T-cell (primary cell): ENCODE results near the gene IQSEC3. TPM values are rescaled to one million over a fixed set of nuclear protein-coding genes. Genes with fewer than 3 reads are reported as not detected.

Experiments used
- ATAC-seq, 4 experiments: fragments of 200-7000 bp in 3 of 4; fragments of 150-1000 bp in 1 of 4; cut with Tn5 transposase; replicated peaks in 1 of 4; 1 replicate in 3 of 4; 2 replicates in 1 of 4; pipeline ENCODE4 v1.10.0; 2021; ENCODE audit warnings: moderate library complexity in 3 of 4, mild to moderate bottlenecking in 2 of 4, moderate number of reproducible peaks in 1 of 4
- CTCF ChIA-PET, 2 donors: fragments of 300-600 bp; sonication (Branson Sonifier 250); formaldehyde crosslinking; loops; one replicate each; lab custom pipeline; 2022; ENCODE audit warnings: antibody characterized with exemption in 2 of 2; lab: Charles Lee
- POLR2A ChIA-PET, 2 donors: fragments of 300-600 bp; sonication (Branson Sonifier 250); formaldehyde crosslinking; loops; one replicate each; lab custom pipeline; 2022; ENCODE audit warnings: antibody characterized with exemption in 2 of 2; lab: Charles Lee
- DNase-seq, 35 experiments: peaks; one replicate each; pipeline versions ENCODE4 v3.0.0 to v3.0.0-alpha.2; 2013 to 2023
- H3K27ac ChIP-seq: one replicate; pipeline ENCODE4 v1.5.1; 2013; ENCODE audit warnings: low read length
- H3K27me3 ChIP-seq, 2 experiments: replicated peaks in 1 of 2; 1 replicate in 1 of 2; 2 replicates in 1 of 2; pipeline versions ENCODE4 v1.6.1 to v1.7.0; 2013; ENCODE audit warnings: low read length in 1 of 2, mixed read lengths in 1 of 2; ENCODE audit not compliant: control insufficient read depth in 2 of 2, insufficient read depth in 2 of 2; ENCODE audit errors: extremely low read depth in 1 of 2
- H3K36me3 ChIP-seq, 2 donors: 1 replicate in 1 of 2; 2 replicates in 1 of 2; pipeline versions ENCODE4 v1.6.1 to v1.7.0; 2013; ENCODE audit warnings: low read length in 1 of 2; ENCODE audit not compliant: control insufficient read depth in 2 of 2, insufficient read depth in 1 of 2; ENCODE audit errors: extremely low read depth in 1 of 2
- H3K4me1 ChIP-seq, 2 experiments: 1 replicate in 1 of 2; 2 replicates in 1 of 2; pipeline versions ENCODE4 v1.6.1 to v1.7.0; 2013; ENCODE audit warnings: low read length in 2 of 2, mixed read lengths in 1 of 2; ENCODE audit not compliant: insufficient read depth in 2 of 2, control insufficient read depth in 1 of 2; ENCODE audit errors: extremely low read depth in 1 of 2
- H3K4me3 ChIP-seq, 2 donors: 1 replicate in 1 of 2; 2 replicates in 1 of 2; pipeline versions ENCODE4 v1.5.1 to v1.7.0; 2013; ENCODE audit warnings: mild to moderate bottlenecking in 2 of 2, low read length in 1 of 2, moderate library complexity in 1 of 2; ENCODE audit not compliant: control insufficient read depth in 1 of 2; ENCODE audit errors: extremely low read depth in 1 of 2
- H3K9me3 ChIP-seq: 2 replicates; pipeline ENCODE4 v1.7.0; 2013
- H3K27ac Mint-ChIP-seq, 2 donors: one replicate each; pipeline ENCODE4 v1.8.0; 2020 to 2021; ENCODE audit warnings: mild to moderate bottlenecking in 2 of 2, mixed read lengths in 2 of 2
- H3K27me3 Mint-ChIP-seq, 2 donors: one replicate each; pipeline ENCODE4 v1.8.0; 2021 to 2022; ENCODE audit warnings: mixed read lengths in 2 of 2
- H3K36me3 Mint-ChIP-seq: one replicate; pipeline ENCODE4 v1.8.0; 2021; ENCODE audit warnings: mixed read lengths
- H3K4me1 Mint-ChIP-seq, 3 donors: one replicate each; pipeline ENCODE4 v1.8.0; 2020 to 2022; ENCODE audit warnings: mixed read lengths in 3 of 3, mild to moderate bottlenecking in 1 of 3
- H3K4me3 Mint-ChIP-seq, 3 donors: one replicate each; pipeline ENCODE4 v1.8.0; 2020 to 2022; ENCODE audit warnings: mild to moderate bottlenecking in 3 of 3, mixed read lengths in 3 of 3, moderate library complexity in 3 of 3
- H3K9me3 Mint-ChIP-seq, 3 donors: one replicate each; pipeline ENCODE4 v1.8.0; 2020 to 2022; ENCODE audit warnings: mixed read lengths in 3 of 3
- WGBS: methylation state at CpG from one replicate; pipeline ENCODE4 v1.1.5; 2013; ENCODE audit warnings: missing lambda C conversion rate; ENCODE audit not compliant: insufficient coverage; 5-methylcytosine and 5-hydroxymethylcytosine counted together
- total RNA-seq, 35 experiments: library from RNA in 6 of 35; stranded (reverse) in 6 of 35; fragments of 120-200 nt in 1 of 35; gene quantifications; one replicate each; pipeline versions ENCODE4 v1.2.1 to v1.2.4 and lab custom pipeline; 2013 to 2026

IQSEC3 gene
- total RNA-seq, 5 donors from 2014 or later (not counting 1 experiment from before 2014, with no cell fraction given), result 0.30 to 7.3 (median 2.9) TPM

DNA sequence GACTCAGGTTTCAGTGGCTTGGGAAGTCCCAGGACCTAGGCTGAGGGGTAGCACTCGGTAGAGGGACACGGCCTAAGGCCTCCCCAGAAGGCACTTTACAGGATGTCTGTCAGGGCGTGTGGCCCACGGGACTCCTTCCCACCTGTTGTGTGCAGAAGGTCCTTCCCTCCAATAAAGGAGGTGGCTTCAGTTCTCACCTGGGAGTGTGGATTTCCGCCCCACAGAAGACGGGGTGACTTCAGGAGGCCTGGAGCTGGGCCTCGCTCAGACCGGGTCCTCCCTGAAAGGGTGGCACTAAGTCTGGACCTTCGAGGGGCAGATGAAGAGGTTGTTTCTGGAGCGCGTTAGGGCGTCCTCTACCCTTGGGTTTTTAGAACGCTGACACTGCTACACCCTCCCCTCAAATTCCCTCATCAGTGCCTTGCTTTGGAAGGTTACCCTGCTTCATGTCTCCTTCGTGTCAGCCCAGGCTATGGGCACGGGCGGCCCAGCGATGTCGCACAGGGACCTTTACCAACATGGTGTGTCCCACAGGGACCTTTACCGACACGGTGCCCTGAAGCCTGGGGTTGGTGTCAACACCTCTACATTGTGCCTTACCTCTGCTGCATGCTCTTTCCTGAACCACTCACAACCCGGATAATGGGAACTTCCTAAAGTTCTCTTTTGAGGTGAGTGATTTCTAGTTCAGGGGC lies 140.3 kb downstream of the IQSEC3 start:
- CTCF ChIA-PET, result no interaction called here
- peaks cover 0 to 4% (median 0%) of the 10 kb centered on the region in 3 donors for H3K9me3 Mint-ChIP-seq

DNA sequence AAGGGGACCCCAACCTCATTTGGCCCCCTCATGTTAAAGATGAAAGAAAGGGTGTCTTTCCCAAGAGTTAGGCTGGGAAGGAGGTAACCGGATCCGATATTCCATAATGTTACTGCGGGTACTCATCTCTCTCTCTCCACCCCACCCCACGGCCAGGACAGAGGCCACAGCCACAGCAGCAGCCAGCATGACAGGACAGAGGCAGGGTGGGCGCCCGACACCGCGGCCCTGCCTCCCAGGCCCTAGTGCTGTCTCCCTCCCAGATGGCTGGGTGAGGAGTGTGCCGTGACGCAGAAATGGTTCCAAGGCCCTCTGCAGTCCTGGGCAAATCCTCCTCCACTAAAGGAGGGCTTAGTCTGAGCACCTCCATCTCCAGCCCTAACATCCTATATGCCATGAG lies 141.2 kb downstream of the IQSEC3 start:
- DNase-seq, result no peak
- Mint-ChIP-seq H3K4me3 (no peak overlapping the region), H3K27me3 (peaks cover 56 to 74% of the 10 kb centered on the region in 2 donors), H3K27ac (no peak overlapping the region), H3K4me1 (peaks cover 0 to 2% (median 0%) of the 10 kb centered on the region in 3 donors), H3K36me3 (no peaks in the 10 kb centered on the region), H3K9me3 (peaks cover 0 to 4% (median 0%) of the 10 kb centered on the region in 3 donors)
- H3K36me3 ChIP-seq, result no peaks in the 10 kb centered on the region
- H3K27me3 ChIP-seq, result peaks cover 0 to 51% of the 10 kb centered on the region in 2 experiments
- H3K4me1 ChIP-seq, result no peaks in the 10 kb centered on the region
- no peak overlapping the region for H3K4me3 ChIP-seq
- no peak for ATAC-seq
- CTCF ChIA-PET, result no interaction called here
- WGBS, result no CpG with 5 or more reads among the region's 10 CpGs
- no peaks in the 10 kb centered on the region for H3K9me3 ChIP-seq
- no peak overlapping the region for H3K27ac ChIP-seq
- POLR2A ChIA-PET, result no interaction called here

More for the DNA sequence above, 140.3 kb downstream of the IQSEC3 start:
- peaks cover 0 to 50% of the 10 kb centered on the region in 2 experiments for H3K27me3 ChIP-seq
- Mint-ChIP-seq H3K27me3 (peaks cover 61 to 76% of the 10 kb centered on the region in 2 donors), H3K4me1 (peaks cover 0 to 2% (median 2%) of the 10 kb centered on the region in 3 donors), H3K27ac (no peak overlapping the region), H3K4me3 (no peak overlapping the region), H3K36me3 (no peaks in the 10 kb centered on the region)
- H3K27ac ChIP-seq, result no peak overlapping the region
- ATAC-seq (no peak), DNase-seq (no peak)
- no peak overlapping the region for H3K4me3 ChIP-seq
- H3K9me3 ChIP-seq, result no peaks in the 10 kb centered on the region
- H3K36me3 ChIP-seq, result no peaks in the 10 kb centered on the region
- H3K4me1 ChIP-seq, result no peaks in the 10 kb centered on the region
- 91% methylated on average over 12 of the region's 21 CpGs for WGBS
- POLR2A ChIA-PET, result no interaction called here

DNA sequence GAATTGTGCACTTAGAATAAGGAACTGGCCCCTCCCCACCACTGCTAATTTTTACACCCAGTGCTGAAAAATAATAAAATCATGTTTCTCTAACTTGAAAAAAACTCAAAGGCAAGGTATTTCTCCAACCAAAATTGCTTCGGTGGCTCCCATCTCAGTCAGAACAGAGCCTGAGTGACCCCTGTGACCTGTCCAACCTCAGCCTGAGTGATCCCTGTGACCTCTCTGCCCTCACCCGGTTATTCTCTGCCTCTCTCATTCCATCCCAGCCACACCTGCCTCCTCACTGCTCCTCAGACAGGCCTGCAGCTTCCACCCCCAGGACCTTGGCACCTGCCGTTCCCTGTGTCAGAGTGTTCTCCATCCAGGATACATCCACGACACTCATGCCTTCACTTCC lies 142.2 kb downstream of the IQSEC3 start:
- ChIA-PET POLR2A (no interaction called here), CTCF (no interaction called here)
- Mint-ChIP-seq H3K27ac (no peak overlapping the region), H3K36me3 (no peaks in the 10 kb centered on the region), H3K4me3 (no peak overlapping the region), H3K9me3 (peaks cover 0 to 4% (median 0%) of the 10 kb centered on the region in 3 donors), H3K4me1 (peaks cover 0 to 2% (median 0%) of the 10 kb centered on the region in 3 donors), H3K27me3 (peaks cover 63 to 84% of the 10 kb centered on the region in 2 donors)
- H3K27me3 ChIP-seq, result peaks cover 0 to 56% of the 10 kb centered on the region in 2 experiments
- H3K9me3 ChIP-seq, result no peaks in the 10 kb centered on the region
- H3K4me3 ChIP-seq, result no peak overlapping the region
- DNase-seq, result no peak
- H3K27ac ChIP-seq, result no peak overlapping the region
- ATAC-seq, result no peak
- H3K36me3 ChIP-seq, result no peaks in the 10 kb centered on the region
- WGBS, result 74% methylated on average over 4 of the region's 4 CpGs
- H3K4me1 ChIP-seq, result no peaks in the 10 kb centered on the region

DNA sequence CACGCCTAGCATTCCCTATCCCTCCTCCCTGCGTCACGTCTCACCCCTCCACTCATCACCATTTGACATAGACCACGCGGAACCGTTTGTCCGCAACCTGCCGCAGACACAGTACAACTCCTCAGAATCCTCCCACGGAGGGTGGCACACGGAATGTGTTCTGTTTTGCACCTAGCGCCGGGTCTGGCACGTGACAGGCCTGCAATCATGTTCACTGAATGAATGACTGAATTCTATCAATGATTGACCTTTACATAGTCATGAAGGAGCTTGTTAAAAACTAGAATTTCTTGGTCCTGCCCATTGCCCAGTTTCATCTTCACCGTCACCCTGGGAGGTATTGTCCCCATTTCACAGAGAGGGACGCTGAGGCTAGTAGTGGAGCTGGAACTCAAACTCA lies 142.7 kb downstream of the IQSEC3 start:
- DNase-seq (no peak), ATAC-seq (no peak)
- H3K27ac Mint-ChIP-seq, result no peak overlapping the region
- no peak overlapping the region for H3K4me3 Mint-ChIP-seq
- no peaks in the 10 kb centered on the region for H3K9me3 ChIP-seq
- H3K27me3 Mint-ChIP-seq, result peaks cover 61 to 81% of the 10 kb centered on the region in 2 donors
- H3K4me1 Mint-ChIP-seq, result peaks cover 0 to 2% (median 0%) of the 10 kb centered on the region in 3 donors
- H3K4me1 ChIP-seq, result no peaks in the 10 kb centered on the region
- no peak overlapping the region for H3K27ac ChIP-seq
- H3K27me3 ChIP-seq, result peaks cover 0 to 56% of the 10 kb centered on the region in 2 experiments
- H3K36me3 ChIP-seq, result no peaks in the 10 kb centered on the region
- ChIA-PET POLR2A (no interaction called here), CTCF (no interaction called here)
- H3K9me3 Mint-ChIP-seq, result peaks cover 0 to 4% (median 0%) of the 10 kb centered on the region in 3 donors
- WGBS, result 84% methylated on average over 8 of the region's 15 CpGs
- H3K4me3 ChIP-seq, result no peak overlapping the region
- H3K36me3 Mint-ChIP-seq, result no peaks in the 10 kb centered on the region

DNA sequence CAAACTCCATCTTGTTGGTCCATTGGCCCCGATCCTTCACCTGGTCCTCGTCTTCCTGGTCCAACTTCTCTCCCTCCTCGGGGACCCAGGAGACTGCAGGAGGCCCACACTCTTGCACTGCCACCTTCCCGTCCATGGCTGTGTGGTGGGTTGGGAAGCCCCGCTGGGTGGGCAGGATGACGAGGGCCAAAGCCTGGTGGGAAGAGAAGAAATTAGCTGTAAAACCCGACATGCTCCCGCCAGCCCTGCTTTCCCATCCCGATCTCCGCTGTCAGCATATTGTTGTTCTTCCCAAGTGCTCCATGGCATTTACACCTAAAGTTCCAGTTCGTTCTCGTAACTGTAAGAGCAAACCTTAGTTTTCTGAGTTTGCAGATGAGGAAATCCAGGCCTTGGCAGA lies 143.3 kb downstream of the IQSEC3 start:
- WGBS, result 93% methylated on average over 6 of the region's 12 CpGs
- ChIA-PET POLR2A (no interaction called here), CTCF (no interaction called here)
- H3K36me3 ChIP-seq, result no peaks in the 10 kb centered on the region
- Mint-ChIP-seq H3K4me3 (no peak overlapping the region), H3K27ac (no peak overlapping the region), H3K27me3 (peaks cover 58 to 81% of the 10 kb centered on the region in 2 donors), H3K4me1 (peaks cover 0 to 2% (median 0%) of the 10 kb centered on the region in 3 donors), H3K36me3 (no peaks in the 10 kb centered on the region), H3K9me3 (peaks cover 0 to 4% (median 0%) of the 10 kb centered on the region in 3 donors)
- no peaks in the 10 kb centered on the region for H3K9me3 ChIP-seq
- no peaks in the 10 kb centered on the region for H3K4me1 ChIP-seq
- no peak for ATAC-seq
- no peak for DNase-seq
- peaks cover 0 to 57% of the 10 kb centered on the region in 2 experiments for H3K27me3 ChIP-seq
- no peak overlapping the region for H3K27ac ChIP-seq
- H3K4me3 ChIP-seq, result no peak overlapping the region

DNA sequence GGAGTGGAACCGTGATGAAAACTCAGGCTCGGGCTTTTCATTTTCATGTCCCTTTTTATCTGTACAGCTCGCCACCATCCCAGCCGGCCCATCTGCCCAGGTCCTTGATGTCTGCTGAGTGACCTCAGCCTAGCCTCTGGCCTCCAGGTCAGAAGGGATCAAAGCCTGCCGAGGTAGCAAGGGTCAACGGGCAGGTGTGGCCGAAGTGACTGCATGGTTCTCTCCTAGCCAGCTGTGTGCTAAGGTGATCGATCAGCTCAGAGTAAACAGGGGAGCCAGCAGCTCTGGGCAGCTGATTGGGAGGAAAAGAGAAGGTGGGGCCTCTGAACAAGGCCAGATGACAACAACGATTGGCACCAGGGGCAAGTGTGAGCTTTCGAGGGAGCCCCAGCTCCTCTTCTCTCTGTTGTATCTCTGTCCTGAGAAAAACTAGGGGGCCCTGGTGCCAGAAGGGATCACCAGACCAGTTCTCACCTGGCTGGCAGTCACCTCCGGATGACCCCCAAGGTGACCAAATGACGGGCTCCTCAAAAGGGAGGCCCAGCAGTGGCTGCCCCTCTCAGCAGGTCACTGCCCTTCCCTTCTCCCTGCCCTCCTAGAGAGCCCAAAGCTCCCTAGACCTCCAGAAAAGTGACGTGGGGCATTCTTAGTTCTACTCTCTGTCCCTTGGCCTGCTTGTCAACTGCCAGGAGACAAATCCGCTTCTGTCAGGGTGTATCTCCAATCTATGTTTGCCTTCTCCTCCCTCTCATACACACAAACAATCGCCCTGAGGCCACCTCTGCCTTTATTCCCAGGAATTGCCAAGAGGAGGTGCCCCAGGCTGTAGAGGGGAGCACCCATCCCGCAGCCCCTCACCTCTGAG lies 143.9 kb downstream of the IQSEC3 start:
- Mint-ChIP-seq H3K4me3 (no peak overlapping the region), H3K4me1 (peaks cover 0 to 2% (median 0%) of the 10 kb centered on the region in 3 donors), H3K36me3 (no peaks in the 10 kb centered on the region), H3K27me3 (peaks cover 53 to 82% of the 10 kb centered on the region in 2 donors), H3K27ac (no peak overlapping the region), H3K9me3 (peaks cover 0 to 4% (median 0%) of the 10 kb centered on the region in 3 donors)
- H3K27me3 ChIP-seq, result peaks cover 0 to 57% of the 10 kb centered on the region in 2 experiments
- POLR2A ChIA-PET, result no interaction called here
- ATAC-seq (no peak), DNase-seq (no peak)
- H3K36me3 ChIP-seq, result no peaks in the 10 kb centered on the region
- H3K4me1 ChIP-seq, result no peaks in the 10 kb centered on the region
- 79% methylated on average over 14 of the region's 16 CpGs for WGBS
- no peaks in the 10 kb centered on the region for H3K9me3 ChIP-seq
- CTCF ChIA-PET, result no interaction called here
- H3K27ac ChIP-seq, result no peak overlapping the region
- H3K4me3 ChIP-seq, result no peak overlapping the region
